Measurements from ENCODE around the gene CYP2F1.

- TF ChIP-seq BCL6 (CRISPR knock-in tag; IDR thresholded peaks at IDR 0.05) (no peak), MBD4 (IDR thresholded peaks at IDR 0.05; ENCODE audit: borderline replicate concordance, low read length) (no peak), CTCF (CRISPR knock-in tag; IDR thresholded peaks at IDR 0.05) (peak; percentile 33), POLR2AphosphoS5 (IDR thresholded peaks at IDR 0.05; ENCODE audit: low read depth, low read length) (no peak), CBX1 (IDR thresholded peaks at IDR 0.05; ENCODE audit: low read depth) (no peak), USF2 (IDR thresholded peaks at IDR 0.05; ENCODE audit: low read depth, low read length) (no peak), USF2 (CRISPR knock-in tag; IDR thresholded peaks at IDR 0.05; ENCODE audit: borderline replicate concordance) (no peak), ZNF160 (CRISPR knock-in tag; IDR thresholded peaks at IDR 0.05) (no peak), SP1 (IDR thresholded peaks at IDR 0.05) (no peak), SP1 (CRISPR knock-in tag; IDR thresholded peaks at IDR 0.05) (no peak), HNF1B (CRISPR knock-in tag; IDR thresholded peaks at IDR 0.05) (no peak), HOXA3 (CRISPR knock-in tag; IDR thresholded peaks at IDR 0.05) (no peak)
These were observed 47.7 kb downstream of the CYP2F1 start for GRCh38 chr19:41161903-41162302.

All from HepG2 (cell line).